ENCODE data around the gene C12orf57. TPM values are rescaled to one million over a fixed set of nuclear protein-coding genes. Genes with fewer than 3 reads are reported as not detected.

The C12orf57 gene
- total RNA-seq, 1 experiment from 2014 or later, result 158 TPM

- POLR2A ChIA-PET, result interaction anchor here (0.6 to 6.2 kb wide), 16 partner anchors 9 to 181 kb away, joined by 3 to 167 read pairs (median 4); partner anchors contain the start of genes C1RL, LPCAT3, PTMS and SPSB2
- Mint-ChIP-seq H3K4me3 (peak overlapping the region; percentile 98), H3K9me3 (no peaks in the 10 kb centered on the region), H3K27ac (peak overlapping the region; percentile 99), H3K4me1 (peaks cover 37% of the 10 kb centered on the region), H3K27me3 (ENCODE audit: low read depth) (no peaks in the 10 kb centered on the region), H3K36me3 (no peaks in the 10 kb centered on the region; the same call in 1 of the 2 replicates)
- peak; percentile 95 for DNase-seq (ENCODE audit: low spot score)
- ATAC-seq, result peak; percentile 59
- CTCF ChIA-PET, result interaction anchor here (0.5 to 5.7 kb wide), 24 partner anchors 9 to 624 kb away, joined by 3 to 296 read pairs (median 4); partner anchors contain the start of genes C1RL, CDCA3, LPCAT3 and SPSB2
- TF ChIP-seq NFYB (CRISPR knock-in tag; conservative IDR thresholded peaks at IDR 0.05; ENCODE audit: low read depth), result 0 out of 2 replicates have a peak, but pooled peaks have one; percentile 25
- TF ChIP-seq MXD4 (CRISPR knock-in tag; IDR thresholded peaks at IDR 0.05; ENCODE audit: borderline replicate concordance), result no peak
- no peak for TF ChIP-seq ZNF281 (CRISPR knock-in tag; IDR thresholded peaks at IDR 0.05)
- peak; percentile 84; the same call in 1 of the 2 replicates for TF ChIP-seq E2F5 (CRISPR knock-in tag; IDR thresholded peaks at IDR 0.05)
- TF ChIP-seq ETV6 (CRISPR knock-in tag; IDR thresholded peaks at IDR 0.05), result peak; percentile 98
- 0 out of 2 replicates have a peak, but pooled peaks have one; percentile 53 for TF ChIP-seq CREM (CRISPR knock-in tag; IDR thresholded peaks at IDR 0.05)
- no peak for TF ChIP-seq ZNF532 (CRISPR knock-in tag; IDR thresholded peaks at IDR 0.05; ENCODE audit: borderline replicate concordance)
- peak; percentile 17; the same call in 1 of the 2 replicates for TF ChIP-seq NFE2L1 (CRISPR knock-in tag; IDR thresholded peaks at IDR 0.05)
- peak; percentile 53; the same call in 1 of the 2 replicates for TF ChIP-seq FOXP4 (CRISPR knock-in tag; IDR thresholded peaks at IDR 0.05)
- TF ChIP-seq ZNF423 (CRISPR knock-in tag; IDR thresholded peaks at IDR 0.05), result peak; percentile 98
- peak; percentile 48; the same call in 1 of the 2 replicates for TF ChIP-seq HMGXB4 (CRISPR knock-in tag; IDR thresholded peaks at IDR 0.05)
- TF ChIP-seq GABPB1 (CRISPR knock-in tag; IDR thresholded peaks at IDR 0.05), result peak; percentile 40; the same call in 1 of the 2 replicates
- TF ChIP-seq AR (CRISPR knock-in tag; IDR thresholded peaks at IDR 0.05), result no peak
- peak; percentile 9; the same call in 1 of the 2 replicates for TF ChIP-seq MAX (CRISPR knock-in tag; IDR thresholded peaks at IDR 0.05)
- peak; percentile 58; the same call in 1 of the 2 replicates for TF ChIP-seq MYBL2 (CRISPR knock-in tag; IDR thresholded peaks at IDR 0.05)
- no peak for TF ChIP-seq USF2 (CRISPR knock-in tag; IDR thresholded peaks at IDR 0.05)
- TF ChIP-seq SP1 (CRISPR knock-in tag; conservative IDR thresholded peaks at IDR 0.05), result peak; percentile 65
Observed at GRCh38 chr12:6946033-6946919, 2.5 kb downstream of the C12orf57 start.
